SU-DHL-6 (cell line): ENCODE measurements around the gene TTC12.

Source experiments
- CTCF ChIP-seq: fragments of 200-600 bp; sonication (generic); IDR thresholded peaks from one replicate; pipeline ENCODE4 v1.5.1; 2017; ENCODE audit warnings: antibody characterized with exemption, mild to moderate bottlenecking, low read length, moderate library complexity; ENCODE audit not compliant: insufficient read depth, poor library complexity, severe bottlenecking
- EZH2phosphoT487 ChIP-seq: fragments of 200-600 bp; sonication (generic), shearing (Covaris generic); conservative IDR thresholded peaks from 2 replicates; pipeline ENCODE4 v1.6.1; 2018; ENCODE audit warnings: mild to moderate bottlenecking, antibody characterized with exemption, low read length, moderate library complexity, mixed read lengths

- TF ChIP-seq CTCF (no peak), EZH2phosphoT487 (no peak)
Measured at GRCh38 chr11:113378692-113379091, 64.3 kb downstream of the TTC12 start.
